GM18907 (cell line): Measurements from ENCODE around the gene EHF.
A peak's percentile ranks its signal among the peaks of the same experiment; 100 is the strongest.

Experiments
- ATAC-seq: cut with Tn5 transposase; IDR thresholded peaks from one replicate; pipeline ENCODE4 v1.9.1; 2021; ENCODE audit warnings: mild to moderate bottlenecking, moderate library complexity; ENCODE audit not compliant: unreplicated experiment

EHF gene

DNA sequence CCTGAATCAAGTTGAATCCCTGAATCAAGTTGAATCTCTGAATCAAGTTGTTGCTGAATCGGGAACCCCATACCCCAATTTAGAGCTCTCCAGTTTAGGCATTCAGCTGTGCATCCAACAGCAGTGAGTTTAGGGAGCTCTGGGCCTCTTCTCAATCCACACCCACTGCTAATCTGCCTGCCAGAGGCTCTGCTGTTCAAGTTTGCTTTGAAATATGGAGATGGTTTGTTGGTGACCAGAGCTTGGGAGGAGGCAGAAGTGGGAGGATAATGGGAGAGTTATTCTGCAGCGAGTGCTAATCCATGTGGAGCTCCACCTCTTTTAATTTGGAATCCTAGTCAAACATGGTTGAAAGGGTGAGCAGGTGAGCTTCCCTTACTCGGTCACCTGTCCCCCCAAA, 22.4 kb downstream of the EHF start:
- ATAC-seq: no peak

- ATAC-seq: no peak
Observed at GRCh38 chr11:34643846-34644245, 23.0 kb downstream of the EHF start.

GRCh38 chr11:34644669-34645406, 23.9 kb downstream of the EHF start:
- ATAC-seq: no peak

- no peak for ATAC-seq
Observed at GRCh38 chr11:34646431-34646830, 25.5 kb downstream of the EHF start.

DNA sequence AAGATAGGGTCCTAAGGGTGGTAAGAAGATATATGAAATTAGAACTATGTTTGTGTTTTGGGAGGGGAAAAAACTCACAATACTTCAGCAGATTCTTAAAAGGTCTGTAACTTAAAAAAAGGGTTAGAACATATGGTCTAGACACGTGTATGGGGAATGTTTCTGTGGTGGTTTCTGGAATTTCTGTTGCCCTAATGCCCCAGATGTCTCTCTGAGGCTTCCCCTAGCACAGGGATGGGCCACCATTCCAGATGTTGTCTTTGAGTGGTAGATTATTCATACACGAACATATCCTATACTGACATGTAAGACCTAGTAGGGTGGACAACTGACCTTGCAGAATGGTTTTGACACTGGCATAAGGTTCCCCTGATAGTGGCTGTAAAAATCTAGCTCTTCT, 26.2 kb downstream of the EHF start:
- ATAC-seq: no peak

GRCh38 chr11:34647532-34647931, 26.6 kb downstream of the EHF start:
- no peak for ATAC-seq

GRCh38 chr11:34648036-34648435, 27.1 kb downstream of the EHF start:
- no peak for ATAC-seq

DNA sequence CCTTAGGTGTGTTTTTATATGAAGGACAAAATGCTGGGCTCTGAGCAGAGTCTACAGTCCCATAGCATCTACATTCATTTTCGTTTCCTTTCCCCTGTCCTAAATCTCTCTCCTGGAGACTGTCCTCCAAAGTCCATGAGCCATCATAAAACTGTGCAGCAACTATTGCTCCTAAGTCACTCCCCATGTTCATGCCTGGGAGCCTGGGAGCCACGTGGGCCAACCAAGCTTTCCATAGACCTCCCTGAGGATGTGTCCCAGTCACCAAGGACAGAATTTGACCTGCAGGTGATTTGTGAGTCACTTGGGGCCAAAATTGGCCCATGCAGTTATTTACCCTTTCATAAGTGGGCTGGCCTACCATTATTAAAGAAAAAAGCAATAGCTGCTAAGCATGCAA, 28.7 kb downstream of the EHF start:
- no peak for ATAC-seq

DNA sequence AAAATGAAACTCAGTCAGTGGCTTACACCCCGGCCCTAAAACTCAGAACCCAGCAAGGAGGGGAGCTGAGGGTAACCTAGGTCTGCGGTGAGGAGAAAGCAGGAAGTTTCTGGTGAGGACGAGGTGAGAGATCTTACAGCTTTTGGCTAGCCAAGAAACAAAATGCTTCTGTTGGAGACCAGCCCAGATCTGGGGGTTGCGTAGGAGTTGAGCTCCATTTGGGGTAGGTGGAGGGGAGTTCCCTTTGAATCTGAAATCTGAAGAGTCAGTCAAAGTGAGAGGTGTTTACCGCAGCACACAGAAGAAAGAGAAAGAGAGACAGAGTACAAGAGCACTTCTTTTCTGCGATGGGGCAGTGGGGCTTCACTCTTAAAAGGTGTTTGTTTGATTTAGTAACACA, 29.6 kb downstream of the EHF start:
- ATAC-seq: peak; percentile 97

- ATAC-seq: no peak
Observed at GRCh38 chr11:34651551-34651950, 30.7 kb downstream of the EHF start.

- ATAC-seq: no peak
Observed at GRCh38 chr11:34652191-34652973, 31.5 kb downstream of the EHF start.

GRCh38 chr11:34653031-34653430, 32.1 kb downstream of the EHF start:
- no peak for ATAC-seq

GRCh38 chr11:34653851-34654482, 33.1 kb downstream of the EHF start:
- no peak for ATAC-seq

- ATAC-seq: no peak
Observed at GRCh38 chr11:34654483-34655334, 33.8 kb downstream of the EHF start.

GRCh38 chr11:34655335-34656008, 34.6 kb downstream of the EHF start:
- no peak for ATAC-seq

DNA sequence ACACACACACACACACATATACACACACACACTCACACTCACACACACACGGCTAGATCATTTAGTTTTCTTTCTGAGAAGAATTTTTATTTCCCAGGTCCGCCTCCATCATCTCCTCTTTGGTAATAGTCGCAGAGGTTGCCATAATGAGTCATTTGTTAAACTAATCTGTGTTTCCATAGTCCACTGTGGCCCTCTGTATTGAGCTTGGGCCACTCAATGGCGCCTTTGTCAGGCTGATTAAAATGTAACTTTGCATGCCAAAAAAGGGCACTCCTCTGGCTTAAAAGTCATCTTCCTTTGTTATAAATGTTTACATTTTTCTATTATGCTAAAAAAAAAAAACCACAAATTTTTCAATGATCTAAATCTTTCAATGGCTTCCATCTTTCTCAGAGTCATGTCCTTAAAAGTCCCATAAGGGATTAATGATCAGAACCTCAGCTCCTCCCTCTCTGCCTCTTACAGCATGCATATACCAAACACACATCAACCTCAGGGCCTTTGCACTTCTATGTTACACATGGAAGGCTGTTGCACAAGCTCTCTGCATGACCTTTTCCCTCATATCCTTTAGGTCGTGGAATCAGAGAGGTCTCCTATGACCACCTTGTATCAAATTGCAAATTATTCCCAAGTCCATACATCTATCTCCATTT, 35.3 kb downstream of the EHF start:
- ATAC-seq: no peak

GRCh38 chr11:34658071-34659015, 37.5 kb downstream of the EHF start:
- ATAC-seq: no peak

GRCh38 chr11:34659096-34659733, 38.3 kb downstream of the EHF start:
- ATAC-seq: no peak
